H9 (cell line): ENCODE data around the gene GIGYF1. TPM values are rescaled to one million over a fixed set of nuclear protein-coding genes. Genes with fewer than 3 reads are reported as not detected.

Experiments
- DNase-seq: peaks from one replicate; pipeline ENCODE4 v3.0.0-alpha.2; 2017
- H2AFZ ChIP-seq: one replicate; pipeline ENCODE4 v1.6.1; 2013; ENCODE audit warnings: mild to moderate bottlenecking, low read length, control low read depth, moderate library complexity
- H2AK5ac ChIP-seq: 2 replicates; pipeline ENCODE4 v1.6.1; 2013; ENCODE audit warnings: low read length, control low read depth, mixed read lengths; ENCODE audit not compliant: insufficient read length
- H2BK120ac ChIP-seq: one replicate; pipeline ENCODE4 v1.6.1; 2013; ENCODE audit warnings: low read depth, mild to moderate bottlenecking, low read length, control low read depth, inconsistent platforms; ENCODE audit not compliant: poor library complexity, severe bottlenecking
- H2BK12ac ChIP-seq: 2 replicates; pipeline ENCODE4 v1.6.1; 2013; ENCODE audit warnings: low read length, control low read depth, mixed read lengths, low read depth; ENCODE audit not compliant: insufficient read length
- H2BK15ac ChIP-seq: 2 replicates; pipeline ENCODE4 v1.6.1; 2013; ENCODE audit warnings: low read depth, low read length, control low read depth
- H2BK20ac ChIP-seq: one replicate; pipeline ENCODE4 v1.6.1; 2013; ENCODE audit warnings: low read depth, mild to moderate bottlenecking, low read length, control low read depth, inconsistent platforms; ENCODE audit not compliant: poor library complexity, severe bottlenecking
- H2BK5ac ChIP-seq: 2 replicates; pipeline ENCODE4 v1.6.1; 2013; ENCODE audit warnings: low read length, control low read depth, mixed read lengths; ENCODE audit not compliant: insufficient read length
- H3K14ac ChIP-seq: 2 replicates; pipeline ENCODE4 v1.6.1; 2013; ENCODE audit warnings: low read length, control low read depth; ENCODE audit not compliant: insufficient read depth
- H3K18ac ChIP-seq: 2 replicates; pipeline ENCODE4 v1.6.1; 2013; ENCODE audit warnings: low read depth, mild to moderate bottlenecking, mixed read lengths, low read length, control low read depth; ENCODE audit not compliant: insufficient read length
- H3K23ac ChIP-seq: 2 replicates; pipeline ENCODE4 v1.6.1; 2013; ENCODE audit warnings: low read length, control low read depth, mixed read lengths, low read depth; ENCODE audit not compliant: insufficient read length
- H3K23me2 ChIP-seq: 2 replicates; pipeline ENCODE4 v1.6.1; 2013; ENCODE audit warnings: low read depth, mild to moderate bottlenecking, mixed read lengths, low read length, control low read depth; ENCODE audit not compliant: insufficient read length, poor library complexity, severe bottlenecking
- H3K27ac ChIP-seq: 2 replicates; pipeline ENCODE4 v1.5.1; 2013; ENCODE audit warnings: low read length, control low read depth, mixed read lengths, low read depth; ENCODE audit not compliant: insufficient read length
- H3K27me3 ChIP-seq: 2 replicates; pipeline ENCODE4 v1.6.1; 2013; ENCODE audit warnings: low read length, control low read depth, inconsistent platforms; ENCODE audit not compliant: insufficient read depth
- H3K4ac ChIP-seq: 2 replicates; pipeline ENCODE4 v1.6.1; 2013; ENCODE audit warnings: low read depth, mild to moderate bottlenecking, control low read depth, inconsistent platforms, low read length, moderate library complexity
- H3K4me1 ChIP-seq: 2 replicates; pipeline ENCODE4 v1.6.1; 2013; ENCODE audit warnings: low read length, control low read depth, inconsistent platforms; ENCODE audit not compliant: insufficient read depth
- H3K4me2 ChIP-seq: 2 replicates; pipeline ENCODE4 v1.6.1; 2013; ENCODE audit warnings: low read length, control low read depth, mixed read lengths; ENCODE audit not compliant: insufficient read length, insufficient read depth
- H3K56ac ChIP-seq: 2 replicates; pipeline ENCODE4 v1.6.1; 2013; ENCODE audit warnings: low read depth, mild to moderate bottlenecking, mixed read lengths, low read length, control low read depth; ENCODE audit not compliant: insufficient read length
- H3K79me1 ChIP-seq: 2 replicates; pipeline ENCODE4 v1.6.1; 2013; ENCODE audit warnings: low read depth, mild to moderate bottlenecking, moderate library complexity, low read length, control low read depth, inconsistent platforms; ENCODE audit not compliant: insufficient read depth, poor library complexity, severe bottlenecking
- H3K79me2 ChIP-seq: 2 replicates; pipeline ENCODE4 v1.6.1; 2013; ENCODE audit warnings: low read length, control low read depth, inconsistent platforms; ENCODE audit not compliant: insufficient read depth
- H3K9ac ChIP-seq: 2 replicates; pipeline ENCODE4 v1.6.1; 2013; ENCODE audit warnings: low read length, control low read depth, mixed read lengths; ENCODE audit not compliant: insufficient read length; ENCODE audit errors: extremely low read depth
- H3K9me3 ChIP-seq: one replicate; pipeline ENCODE4 v1.6.1; 2013; ENCODE audit warnings: low read depth, low read length, inconsistent platforms; ENCODE audit not compliant: control insufficient read depth
- H3T11ph ChIP-seq: one replicate; pipeline ENCODE4 v1.6.1; 2013; ENCODE audit warnings: mild to moderate bottlenecking, low read length, control low read depth, inconsistent platforms
- H4K20me1 ChIP-seq: one replicate; pipeline ENCODE4 v1.6.1; 2013; ENCODE audit not compliant: control insufficient read depth, insufficient read length, insufficient read depth
- H4K5ac ChIP-seq: 2 replicates; pipeline ENCODE4 v1.6.1; 2013; ENCODE audit warnings: low read depth, mild to moderate bottlenecking, mixed read lengths, low read length, control low read depth; ENCODE audit not compliant: insufficient read length
- H4K8ac ChIP-seq: replicated peaks from 2 replicates; pipeline ENCODE4 v1.6.1; 2013; ENCODE audit warnings: low read length, control low read depth, mixed read lengths, low read depth; ENCODE audit not compliant: insufficient read length
- H4K91ac ChIP-seq: 2 replicates; pipeline ENCODE4 v1.6.1; 2013; ENCODE audit warnings: low read depth, mild to moderate bottlenecking, moderate library complexity, mixed read lengths, low read length, control low read depth; ENCODE audit not compliant: insufficient read length
- H3K27ac Mint-ChIP-seq, 3 experiments: 2 replicates in 2 of 3; 3 replicates in 1 of 3; pipeline ENCODE4 v1.8.0; 2020 to 2021; ENCODE audit warnings: mixed read lengths in 3 of 3, mild to moderate bottlenecking in 1 of 3, moderate library complexity in 1 of 3
- H3K27me3 Mint-ChIP-seq: 2 replicates; pipeline ENCODE4 v1.8.0; 2021; ENCODE audit warnings: low read depth, mild to moderate bottlenecking, moderate library complexity, mixed read lengths
- H3K36me3 Mint-ChIP-seq, 3 experiments: 2 replicates in 2 of 3; 3 replicates in 1 of 3; pipeline ENCODE4 v1.8.0; 2020 to 2021; ENCODE audit warnings: low read depth in 3 of 3, mixed read lengths in 3 of 3; ENCODE audit not compliant: insufficient read depth in 1 of 3
- H3K4me1 Mint-ChIP-seq, 2 experiments: 2 replicates each; pipeline ENCODE4 v1.8.0; 2020; ENCODE audit warnings: mixed read lengths in 2 of 2
- H3K4me3 Mint-ChIP-seq, 2 experiments: 2 replicates in 1 of 2; 3 replicates in 1 of 2; pipeline ENCODE4 v1.8.0; 2020 to 2021; ENCODE audit warnings: mild to moderate bottlenecking in 2 of 2, mixed read lengths in 2 of 2, moderate library complexity in 1 of 2
- H3K9me3 Mint-ChIP-seq, 2 experiments: 2 replicates in 1 of 2; 3 replicates in 1 of 2; pipeline ENCODE4 v1.8.0; 2020; ENCODE audit warnings: mild to moderate bottlenecking in 2 of 2, mixed read lengths in 2 of 2, moderate library complexity in 1 of 2
- CTCF ChIP-seq: fragments of 200-600 bp; sonication (generic); conservative IDR thresholded peaks from 3 replicates; pipeline ENCODE4 v1.8.0; 2021; ENCODE audit warnings: antibody characterized with exemption, mild to moderate bottlenecking
- WGBS: extraction: QIAGEN DNeasy Blood & Tissue Kit; methylation state at CpG from one replicate; pipeline ENCODE4 v1.1.7; 2013; ENCODE audit warnings: missing lambda C conversion rate, low lambda C conversion rate, mixed read lengths; ENCODE audit not compliant: insufficient read length; ENCODE audit errors: extremely low coverage; 5-methylcytosine and 5-hydroxymethylcytosine counted together
- total RNA-seq: library from RNA; stranded (reverse); gene quantifications from 2 replicates; pipeline ENCODE4 v1.2.1, GENCODE V29; 2021

GIGYF1 gene
- total RNA-seq, 1 experiment from 2014 or later: 104 TPM

GRCh38 chr7:100686201-100686821, 7.7 kb downstream of the GIGYF1 start:
- Histone ChIP-seq H3K27ac (no peak overlapping the region), H4K91ac (no peak overlapping the region), H4K20me1 (no peaks in the 10 kb centered on the region), H3K56ac (no peak overlapping the region), H3K23me2 (no peaks in the 10 kb centered on the region), H3K23ac (no peak overlapping the region), H2BK15ac (no peak overlapping the region), H3T11ph (no peak overlapping the region), H2AFZ (no peak overlapping the region), H3K14ac (no peak overlapping the region), H2AK5ac (no peak overlapping the region), H2BK5ac (no peak overlapping the region), H3K9ac (no peak overlapping the region), H2BK120ac (no peak overlapping the region), H3K4ac (no peak overlapping the region), H4K5ac (no peak overlapping the region), H4K8ac (no peak overlapping the region), H3K18ac (no peak overlapping the region), H3K27me3 (no peaks in the 10 kb centered on the region), H3K9me3 (no peaks in the 10 kb centered on the region), H3K4me1 (no peaks in the 10 kb centered on the region), H3K79me1 (peaks cover 5% of the 10 kb centered on the region), H3K4me2 (no peak overlapping the region), H3K79me2 (peaks cover 16% of the 10 kb centered on the region; the same call in 1 of the 2 replicates), H2BK20ac (no peak overlapping the region), H2BK12ac (no peak overlapping the region)
- H3K4me3 Mint-ChIP-seq: no peak overlapping the region
- no peaks in the 10 kb centered on the region for H3K9me3 Mint-ChIP-seq
- WGBS: no CpG with 5 or more reads among the region's 33 CpGs
- DNase-seq: no peak
- H3K36me3 Mint-ChIP-seq: peaks cover 30 to 79% (median 70%) of the 10 kb centered on the region in 3 experiments
- peak overlapping the region in 1 of 3 experiments; percentile 44; a peak in 1 of 7 replicates for H3K27ac Mint-ChIP-seq
- TF ChIP-seq CTCF: no peak
- peaks cover 5 to 12% of the 10 kb centered on the region in 2 experiments for H3K4me1 Mint-ChIP-seq
- no peaks in the 10 kb centered on the region for H3K27me3 Mint-ChIP-seq
